Measurements from ENCODE around the gene C5.
A peak's percentile ranks its signal among the peaks of the same experiment; 100 is the strongest.
"Not testable (repeated sequence)": the region's sequence is repeated elsewhere in the genome, so short reads cannot be mapped to it uniquely, and the experiment has no call there.

The C5 gene

GRCh38 chr9:121048175-121048574 is 1.9 kb downstream of the C5 start:
- no peak for DNase-seq

GRCh38 chr9:121038804-121039203 is 11.3 kb downstream of the C5 start:
- no peak for DNase-seq

DNA sequence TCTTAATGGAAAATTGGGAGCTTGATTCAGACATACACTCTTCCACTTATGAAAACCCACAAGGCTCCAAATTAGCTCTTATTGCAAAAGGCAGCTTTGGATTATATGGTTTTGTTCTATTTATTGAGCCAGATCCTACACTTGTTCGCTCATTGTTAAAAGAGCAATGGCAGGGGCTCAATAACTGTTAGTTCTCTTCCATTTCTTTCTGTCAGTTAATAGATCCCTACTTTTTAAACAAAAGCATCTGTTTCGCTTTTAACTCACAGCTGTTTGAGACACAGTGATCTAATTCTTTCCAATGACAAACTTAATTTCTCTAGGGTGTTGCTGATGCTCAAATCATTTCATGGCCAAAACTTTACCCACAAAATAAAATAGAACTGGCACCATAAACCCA is 11.7 kb downstream of the C5 start:
- DNase-seq = no peak

DNA sequence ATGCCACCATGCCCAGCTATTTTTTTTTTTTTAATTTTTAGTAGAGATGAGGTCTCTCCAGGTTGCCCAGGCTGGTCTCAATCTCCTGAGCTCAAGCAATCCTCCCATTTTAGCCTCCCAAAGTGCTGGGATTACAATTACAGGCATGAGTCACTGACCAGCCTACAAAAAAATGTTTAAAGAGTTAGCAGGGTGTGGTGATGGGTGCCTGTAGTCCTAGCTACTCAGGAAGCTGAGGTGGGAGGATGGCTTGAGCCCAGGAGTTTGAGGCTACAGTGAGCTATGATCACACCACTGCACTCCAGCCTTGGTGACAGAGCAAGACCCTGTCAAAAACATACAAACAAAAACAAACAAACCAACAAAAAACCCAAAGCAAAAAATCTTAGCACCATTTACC is 14.4 kb downstream of the C5 start:
- DNase-seq = not testable (repeated sequence)

- DNase-seq = no peak
Observed at GRCh38 chr9:121034529-121034928, 15.5 kb downstream of the C5 start.

DNA sequence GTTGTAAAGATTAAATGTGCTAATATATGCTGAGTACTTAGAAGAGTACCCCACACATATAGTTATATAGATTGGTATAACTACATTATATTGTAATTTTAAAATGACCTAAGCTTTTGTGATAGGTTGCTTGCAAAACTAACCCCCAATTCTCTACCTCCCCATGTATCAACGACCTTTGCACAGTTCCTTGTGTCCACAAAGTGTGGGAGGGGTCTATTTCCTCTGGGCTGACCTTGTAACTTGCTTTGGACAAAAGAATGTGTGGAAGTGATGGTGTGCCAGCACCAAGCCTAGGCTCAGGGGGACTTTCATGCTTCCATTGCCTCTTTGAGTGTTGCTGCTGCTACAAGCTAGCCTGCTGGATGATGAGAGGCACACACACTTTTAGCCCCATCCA is 20.6 kb downstream of the C5 start:
- DNase-seq = no peak

- DNase-seq = not testable (repeated sequence)
Observed at GRCh38 chr9:121028285-121028684, 21.8 kb downstream of the C5 start.

DNA sequence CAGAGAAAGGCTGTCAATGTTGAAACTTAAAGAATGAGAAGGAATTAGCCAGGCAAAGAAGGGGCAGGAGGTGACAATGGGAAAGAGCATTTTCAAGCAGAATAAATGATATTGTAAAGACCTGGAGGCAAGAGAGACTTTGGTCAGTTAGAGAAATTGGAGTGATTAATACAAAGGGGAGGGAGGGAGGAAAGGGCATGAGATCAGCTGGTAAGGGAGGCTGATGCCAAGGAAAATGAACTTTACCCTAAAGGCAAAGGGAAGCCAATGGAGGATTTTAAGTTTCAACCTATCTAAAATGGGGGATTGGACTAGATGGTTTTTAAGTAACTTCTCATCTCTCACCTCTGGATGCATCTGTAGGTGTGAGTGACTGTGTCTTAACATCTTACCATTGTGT is 23.3 kb downstream of the C5 start:
- DNase-seq = no peak

DNA sequence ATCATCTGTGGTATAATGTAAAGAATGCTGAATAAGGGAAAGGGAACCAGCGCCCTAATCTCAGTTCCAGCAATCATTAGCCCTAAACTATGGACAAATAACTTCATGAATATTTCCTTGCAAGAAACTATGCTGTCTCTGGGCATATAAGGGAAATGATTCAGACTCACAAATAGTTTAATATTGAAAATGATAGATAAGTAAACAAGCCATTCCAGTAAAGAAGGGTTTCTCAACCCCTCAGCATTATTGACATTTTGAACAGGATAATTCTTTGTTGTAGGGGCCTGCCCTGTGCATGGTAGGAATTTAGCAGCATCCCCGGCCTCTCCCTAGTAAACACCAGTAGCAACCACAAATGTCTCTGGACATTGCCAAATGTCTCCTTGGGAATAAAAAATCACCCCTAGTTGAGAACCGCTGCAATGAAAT is 23.8 kb downstream of the C5 start:
- no peak for DNase-seq

- no peak for DNase-seq
Observed at GRCh38 chr9:121024237-121024636, 25.8 kb downstream of the C5 start.

GRCh38 chr9:121023064-121023463 is 27.0 kb downstream of the C5 start:
- DNase-seq = no peak

- DNase-seq = no peak
Observed at GRCh38 chr9:121021301-121021700, 28.8 kb downstream of the C5 start.

DNA sequence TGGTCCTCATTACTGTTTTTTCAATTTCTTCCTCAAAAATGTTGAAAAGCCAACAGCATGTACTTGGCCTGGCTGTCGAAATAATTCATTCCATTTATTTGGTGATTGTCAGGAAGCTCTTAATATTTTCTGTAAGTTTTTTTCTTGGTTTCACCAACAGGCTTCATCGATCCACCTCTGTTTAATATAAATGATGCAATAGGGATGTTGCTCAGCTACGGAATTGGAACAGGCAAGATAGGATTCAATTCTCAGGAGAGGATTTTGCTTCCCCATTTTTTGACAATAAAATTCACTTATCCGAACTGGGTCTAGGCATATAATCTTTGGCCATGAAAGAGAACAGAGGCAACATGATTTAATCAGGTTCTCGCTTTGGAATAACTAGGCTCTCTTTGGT is 30.8 kb downstream of the C5 start:
- DNase-seq = no peak

- DNase-seq = no peak
Observed at GRCh38 chr9:121013911-121014310, 36.2 kb downstream of the C5 start.

GRCh38 chr9:121009650-121010049 is 40.4 kb downstream of the C5 start:
- DNase-seq = no peak

DNA sequence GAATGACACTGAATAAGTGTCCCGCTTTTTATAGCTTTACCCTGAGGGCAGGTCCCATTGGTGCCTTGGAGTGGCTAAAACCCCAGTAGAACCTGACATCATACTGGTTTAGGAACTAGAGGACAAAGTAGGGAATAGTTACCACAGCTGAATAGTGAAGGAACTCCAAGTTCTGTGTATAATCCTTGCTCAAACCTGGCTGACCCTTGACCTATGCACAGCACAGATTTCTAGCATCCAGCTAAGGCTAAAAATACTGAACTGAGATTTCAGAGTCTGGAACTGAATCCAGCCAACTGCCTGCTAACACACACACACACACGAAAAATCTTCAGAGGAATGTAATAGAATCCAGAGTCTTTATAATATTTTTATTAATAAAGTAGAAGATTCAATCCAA is 50.8 kb downstream of the C5 start:
- no peak for DNase-seq

DNA sequence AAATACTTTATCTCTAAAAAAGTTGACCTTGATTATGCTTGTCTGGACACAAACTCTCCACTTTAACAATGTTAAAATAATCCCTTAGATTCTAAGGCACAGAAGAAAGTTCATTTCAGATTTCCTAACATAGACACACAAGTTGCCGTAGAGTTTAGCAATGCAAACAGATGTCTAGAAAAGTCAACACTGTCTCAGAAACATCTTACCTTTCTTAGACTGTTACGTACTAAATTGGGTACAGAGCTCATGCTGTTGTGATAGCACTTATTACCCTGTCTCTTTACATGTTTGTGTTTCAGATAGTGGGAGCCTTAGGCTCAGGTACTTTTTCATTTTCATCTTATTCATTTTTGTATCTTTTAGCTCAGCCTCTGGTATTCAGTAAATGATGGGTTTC is 52.0 kb downstream of the C5 start:
- no peak for DNase-seq

DNA sequence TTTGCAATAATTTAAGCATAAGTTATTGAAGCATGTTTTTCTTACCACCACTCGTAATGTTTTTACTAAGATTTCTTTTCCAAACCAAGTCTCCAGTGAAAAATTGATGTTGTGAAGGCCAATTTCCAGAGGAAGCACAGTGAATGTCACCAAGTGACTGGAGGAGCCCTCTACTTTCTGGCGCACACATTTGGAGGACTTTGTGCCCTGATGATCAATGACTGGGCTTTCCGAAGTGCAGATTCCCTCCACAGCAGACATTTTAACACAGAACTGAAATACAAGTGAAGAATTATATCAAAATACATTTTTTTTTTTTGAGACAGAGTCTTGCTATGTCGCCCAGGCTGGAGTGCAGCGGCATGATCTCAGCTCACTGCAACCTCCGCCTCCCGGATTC is 52.6 kb downstream of the C5 start:
- DNase-seq = no peak

DNA sequence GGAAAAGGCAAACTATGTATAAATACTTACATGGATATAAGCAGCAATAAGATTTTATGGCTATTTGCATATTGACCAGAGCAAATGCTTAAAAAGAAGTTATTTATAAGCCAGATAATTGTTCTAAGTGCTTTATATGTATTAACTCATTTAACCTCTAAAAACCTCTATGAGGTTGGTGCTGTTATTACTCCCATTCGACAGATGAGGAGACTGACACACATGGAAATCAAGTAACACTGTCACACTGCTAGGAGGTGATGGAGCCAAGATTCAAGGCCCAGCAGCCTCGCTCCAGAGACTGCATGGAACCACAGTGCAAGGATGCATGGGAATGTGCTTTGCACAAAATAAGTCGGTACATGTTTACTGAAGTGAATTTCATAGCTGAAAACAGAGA is 53.7 kb downstream of the C5 start:
- DNase-seq = no peak

GRCh38 chr9:120989065-120989464 is 61.0 kb downstream of the C5 start:
- no peak for DNase-seq

DNA sequence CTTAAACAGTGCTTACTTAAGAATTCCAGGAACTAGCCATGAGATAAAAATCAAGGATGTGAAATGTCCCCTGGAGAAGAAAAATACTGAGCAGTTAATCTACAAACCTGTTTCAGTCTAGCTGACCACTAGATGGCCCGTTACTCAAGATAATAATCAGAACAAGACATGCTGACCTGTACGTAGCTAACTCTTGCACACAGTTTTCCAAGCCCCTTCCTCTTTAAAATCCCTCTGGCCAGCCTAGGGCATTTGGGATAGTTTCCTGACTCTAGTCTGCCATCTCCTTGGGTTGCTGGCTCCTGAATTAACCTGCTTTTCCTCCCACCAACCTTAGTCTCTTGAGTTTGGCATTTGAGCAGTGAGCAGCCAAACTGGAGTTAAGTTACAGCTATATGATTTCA is 64.3 kb downstream of the C5 start:
- peak; percentile 3 for DNase-seq

GRCh38 chr9:120983259-120983837 is 66.7 kb downstream of the C5 start:
- DNase-seq = no peak

DNA sequence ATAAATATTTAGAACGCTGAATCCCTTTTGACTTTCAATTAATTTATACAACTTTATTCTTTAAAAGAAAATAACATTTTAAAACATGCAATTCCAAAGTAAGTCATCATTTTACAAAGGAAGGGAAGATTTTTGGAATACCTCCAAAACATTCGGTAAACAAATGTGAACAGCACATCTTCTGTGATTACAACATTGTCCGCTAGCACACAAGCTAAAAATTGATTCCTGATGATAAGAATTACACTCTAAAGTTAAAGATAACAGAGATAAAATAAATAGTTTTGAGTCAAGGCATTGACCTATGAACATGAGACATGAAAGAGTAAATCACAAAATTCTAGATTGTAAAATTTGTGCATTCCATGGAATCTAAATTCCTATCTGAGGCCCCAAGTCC is 67.2 kb downstream of the C5 start:
- no peak for DNase-seq

DNA sequence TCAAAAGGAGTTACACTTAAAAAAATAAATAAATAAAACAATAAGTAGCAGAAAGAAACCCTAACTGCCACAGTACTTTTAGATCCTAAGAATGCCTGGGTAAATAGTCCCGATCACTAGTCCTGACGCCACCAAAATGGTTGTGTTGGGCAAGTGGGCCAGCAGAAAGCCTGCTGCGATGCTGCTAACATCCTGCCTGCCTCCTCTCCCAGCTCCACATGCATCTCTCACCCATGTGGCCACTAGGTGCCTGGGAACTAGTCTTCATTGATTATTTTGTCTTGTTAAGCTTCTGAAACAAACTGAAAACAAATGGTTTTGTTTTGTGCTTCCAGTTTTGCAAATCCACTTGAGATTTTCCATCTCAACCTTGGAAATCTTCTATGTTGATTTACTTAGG is 69.1 kb downstream of the C5 start:
- DNase-seq = no peak

GRCh38 chr9:120979797-120980196 is 70.3 kb downstream of the C5 start:
- DNase-seq = no peak

DNA sequence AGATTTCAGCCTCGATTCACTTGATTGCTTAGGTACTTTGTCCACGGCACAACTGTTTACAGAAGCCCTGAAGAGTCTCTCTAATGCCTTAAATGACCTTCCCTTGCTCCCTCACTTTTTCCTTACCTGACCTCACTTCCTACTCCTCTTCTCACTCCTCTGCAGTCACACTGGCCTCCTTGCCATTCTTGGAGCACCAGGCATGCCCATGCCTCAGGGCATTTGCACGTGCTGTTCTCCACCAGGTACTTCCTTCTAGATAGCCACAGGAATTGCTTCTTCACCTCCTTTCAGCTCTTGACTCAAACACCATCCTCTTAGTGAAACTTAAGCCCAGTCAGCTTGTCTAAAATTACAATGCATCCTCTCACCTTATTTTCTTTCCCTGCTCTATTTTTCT is 71.1 kb downstream of the C5 start:
- DNase-seq = no peak
